HepG2 (cell line): ENCODE data around the gene E2F1. TPM values are rescaled to one million over a fixed set of nuclear protein-coding genes. Genes with fewer than 3 reads are reported as not detected.

Experiments used
- CBX2 ChIP-seq, 2 experiments: fragments of 200-600 bp in 1 of 2; sonication (generic); formaldehyde crosslinking in 1 of 2; IDR thresholded peaks; 2 replicates each; pipeline versions ENCODE4 v1.7.0 to v1.8.1; 2018 to 2022; ENCODE audit warnings: low read depth in 2 of 2, low read length in 1 of 2, mild to moderate bottlenecking in 1 of 2, missing genetic modification reagents in 1 of 2
- CCAR2 ChIP-seq: fragments of 200-400 bp; formaldehyde crosslinking; optimal IDR thresholded peaks from 2 replicates; pipeline ENCODE3; 2018; ENCODE audit warnings: low read depth, mild to moderate bottlenecking, low read length, moderate library complexity
- KDM5B ChIP-seq: sonication (generic); formaldehyde crosslinking; IDR thresholded peaks from 2 replicates; pipeline ENCODE4 v1.4.0; 2020; ENCODE audit warnings: missing genetic modification reagents, mild to moderate bottlenecking, borderline replicate concordance
- KMT2A ChIP-seq: sonication (generic); formaldehyde crosslinking; IDR thresholded peaks from 2 replicates; pipeline ENCODE4 v1.4.0; 2020; ENCODE audit warnings: missing genetic modification reagents
- MED1 ChIP-seq: sonication (generic); formaldehyde crosslinking; IDR thresholded peaks from 2 replicates; pipeline ENCODE4 v1.4.0; 2020; ENCODE audit warnings: missing genetic modification reagents
- NFRKB ChIP-seq: fragments of 450-650 bp; IDR thresholded peaks from 2 replicates; pipeline ENCODE4 v1.6.1; 2017
- NPAS2 ChIP-seq: sonication (generic); formaldehyde crosslinking; IDR thresholded peaks from 2 replicates; pipeline ENCODE4 v1.8.0; 2022; ENCODE audit warnings: mild to moderate bottlenecking, missing genetic modification reagents, borderline replicate concordance
- POGZ ChIP-seq: sonication (generic); formaldehyde crosslinking; IDR thresholded peaks from 2 replicates; pipeline ENCODE4 v1.4.0; 2020; ENCODE audit warnings: mild to moderate bottlenecking, missing genetic modification reagents
- POLR2AphosphoS5 ChIP-seq: IDR thresholded peaks from 2 replicates; pipeline ENCODE4 v1.6.1; 2012; ENCODE audit warnings: low read depth, low read length
- RCOR2 ChIP-seq: IDR thresholded peaks from 2 replicates; pipeline ENCODE4 v1.6.1; 2016; ENCODE audit warnings: missing biosample characterization, missing genetic modification reagents
- RFX1 ChIP-seq: fragments of 450-650 bp; IDR thresholded peaks from 2 replicates; pipeline ENCODE4 v1.6.1; 2017
- RORA ChIP-seq: sonication (generic); formaldehyde crosslinking; IDR thresholded peaks from 2 replicates; pipeline ENCODE4 v1.5.0; 2020; ENCODE audit warnings: mild to moderate bottlenecking, missing genetic modification reagents, moderate library complexity
- SALL1 ChIP-seq: sonication (generic); formaldehyde crosslinking; IDR thresholded peaks from 2 replicates; pipeline ENCODE4 v1.8.0; 2022; ENCODE audit warnings: mild to moderate bottlenecking, missing genetic modification reagents
- TCF7 ChIP-seq: sonication (generic); IDR thresholded peaks from 2 replicates; pipeline ENCODE4 v1.6.1; 2016; ENCODE audit warnings: antibody characterized with exemption, low read depth
- ZNF12 ChIP-seq: sonication (generic); formaldehyde crosslinking; IDR thresholded peaks from 2 replicates; pipeline ENCODE4 v1.5.0; 2020; ENCODE audit warnings: missing genetic modification reagents
- ZNF160 ChIP-seq: sonication (generic); formaldehyde crosslinking; IDR thresholded peaks from 2 replicates; pipeline ENCODE4 v1.8.0; 2022; ENCODE audit warnings: mild to moderate bottlenecking, inconsistent platforms, missing genetic modification reagents
- ZNF292 ChIP-seq: sonication (generic); formaldehyde crosslinking; IDR thresholded peaks from 2 replicates; pipeline ENCODE4 v1.8.1; 2022; ENCODE audit warnings: mild to moderate bottlenecking, low read depth, missing genetic modification reagents, borderline replicate concordance
- ZNF333 ChIP-seq: sonication (generic); formaldehyde crosslinking; IDR thresholded peaks from 2 replicates; pipeline ENCODE4 v1.4.0; 2020; ENCODE audit warnings: mild to moderate bottlenecking, missing genetic modification reagents, borderline replicate concordance
- ZNF678 ChIP-seq: sonication (generic); formaldehyde crosslinking; IDR thresholded peaks from 2 replicates; pipeline ENCODE4 v1.4.0; 2020; ENCODE audit warnings: mild to moderate bottlenecking, missing genetic modification reagents
- polyA plus RNA-seq, 8 experiments: library from polyadenylated mRNA; depleted of rRNA in 3 of 8; stranded (reverse) in 7 of 8; unstranded in 1 of 8; fragments of >200 nt; fragmentation: Illumina TruSeq in 4 of 8; extraction: Trizol in 4 of 8; gene quantifications; 2 replicates each; pipeline versions ENCODE4 v1.2.1 to v1.2.3, GENCODE V29; 2011 to 2016; ENCODE audit warnings: low read depth in 4 of 8, missing spikeins in 1 of 8, mixed read lengths in 1 of 8; ENCODE audit not compliant: insufficient read depth in 1 of 8
- total RNA-seq, 5 experiments: library from RNA; depleted of rRNA; stranded (reverse); fragments of >200 nt; fragmentation: Illumina TruSeq; extraction: Trizol; gene quantifications; 2 replicates each; pipeline ENCODE4 v1.2.3, GENCODE V29; 2016; ENCODE audit warnings: low read depth in 1 of 5
- TF ChIP-seq, protein P1 (sequence below): sonication (generic); formaldehyde crosslinking; IDR thresholded peaks from 2 replicates; pipeline ENCODE4 v1.5.0; 2020; ENCODE audit warnings: missing genetic modification reagents
- TF ChIP-seq, protein P2 (sequence below): sonication (generic); formaldehyde crosslinking; IDR thresholded peaks from 2 replicates; pipeline ENCODE4 v1.4.0; 2020; ENCODE audit warnings: missing genetic modification reagents, low read depth, mild to moderate bottlenecking, borderline replicate concordance
- TF ChIP-seq, protein P3 (sequence below): IDR thresholded peaks from 2 replicates; pipeline ENCODE4 v1.6.1; 2016; ENCODE audit warnings: missing genetic modification reagents, missing compliant biosample characterization
- TF ChIP-seq, protein P4 (sequence below): sonication (generic); formaldehyde crosslinking; IDR thresholded peaks from 2 replicates; pipeline ENCODE4 v1.5.0; 2020; ENCODE audit warnings: mild to moderate bottlenecking, missing genetic modification reagents
- TF ChIP-seq, protein P5 (sequence below): IDR thresholded peaks from 2 replicates; pipeline ENCODE4 v1.6.1; 2012; ENCODE audit warnings: inconsistent platforms
- TF ChIP-seq, protein P6 (sequence below): IDR thresholded peaks from 2 replicates; pipeline ENCODE4 v1.6.1; 2016; ENCODE audit warnings: low read depth, control low read depth

The E2F1 gene
- total and polyA plus RNA-seq, 2 of the 13 experiments (the other 11 are each of a cell fraction or from before 2014, with no cell fraction given), result 25.5 to 39.4 TPM

DNA sequence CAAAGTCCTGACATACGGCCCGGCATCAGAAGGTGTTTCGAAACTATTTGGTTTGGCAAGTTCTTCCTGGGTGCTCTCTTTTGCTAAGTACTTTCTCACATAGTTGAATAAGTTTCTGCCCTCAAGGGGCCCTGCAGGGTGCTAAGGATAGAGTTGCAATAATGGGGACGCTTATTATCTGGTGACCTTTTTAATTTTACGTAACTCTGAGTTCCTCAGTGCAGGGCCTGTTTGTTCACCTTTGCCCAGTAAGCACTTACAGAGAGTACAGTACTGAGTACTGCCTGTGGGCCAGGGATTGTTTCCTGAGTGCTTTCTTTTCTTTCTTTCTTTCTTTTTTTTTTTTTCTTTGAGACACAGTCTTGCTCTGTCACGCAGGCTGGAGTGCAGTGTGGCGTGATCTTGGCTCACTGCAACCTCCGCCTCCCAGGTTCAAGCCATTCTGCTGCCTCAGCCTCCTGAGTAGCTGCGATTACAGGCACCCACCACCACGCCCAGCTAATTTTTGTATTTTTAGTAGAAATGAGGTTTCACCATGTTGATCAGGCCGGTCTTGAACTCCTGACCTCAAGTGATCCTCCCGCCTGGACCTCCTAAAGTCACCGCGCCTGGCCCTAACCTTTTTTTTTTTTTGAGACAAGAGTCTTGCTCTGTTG is 38.4 kb upstream of the E2F1 start (continued):
- TF ChIP-seq SALL1 (CRISPR knock-in tag) (0 out of 2 replicates have a peak, but pooled peaks have one; percentile 37), POGZ (CRISPR knock-in tag) (peak; percentile 28), KMT2A (CRISPR knock-in tag) (peak; percentile 67), ZNF678 (CRISPR knock-in tag) (no peak), ZNF160 (CRISPR knock-in tag) (no peak), ZNF12 (CRISPR knock-in tag) (no peak), ZNF333 (CRISPR knock-in tag) (no peak), TCF7 (peak; percentile 66), NFRKB (no peak), CCAR2 (no peak), RORA (CRISPR knock-in tag) (no peak), POLR2AphosphoS5 (no peak), NPAS2 (CRISPR knock-in tag) (no peak), ZNF292 (CRISPR knock-in tag) (peak; percentile 40), RFX1 (no peak), KDM5B (CRISPR knock-in tag) (no peak), CBX2 (IDR thresholded peaks at IDR 0.05; ENCODE audit: low read depth, low read length) (no peak), CBX2 (CRISPR knock-in tag; IDR thresholded peaks at IDR 0.05; ENCODE audit: low read depth) (no peak), RCOR2 (peak; percentile 55), MED1 (CRISPR knock-in tag) (peak; percentile 68; the same call in 1 of the 2 replicates)
- TF ChIP-seq, protein P1, sequence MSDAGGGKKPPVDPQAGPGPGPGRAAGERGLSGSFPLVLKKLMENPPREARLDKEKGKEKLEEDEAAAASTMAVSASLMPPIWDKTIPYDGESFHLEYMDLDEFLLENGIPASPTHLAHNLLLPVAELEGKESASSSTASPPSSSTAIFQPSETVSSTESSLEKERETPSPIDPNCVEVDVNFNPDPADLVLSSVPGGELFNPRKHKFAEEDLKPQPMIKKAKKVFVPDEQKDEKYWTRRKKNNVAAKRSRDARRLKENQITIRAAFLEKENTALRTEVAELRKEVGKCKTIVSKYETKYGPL (CRISPR knock-in tag), result peak; percentile 77; the same call in 1 of the 2 replicates
- TF ChIP-seq, protein P2, sequence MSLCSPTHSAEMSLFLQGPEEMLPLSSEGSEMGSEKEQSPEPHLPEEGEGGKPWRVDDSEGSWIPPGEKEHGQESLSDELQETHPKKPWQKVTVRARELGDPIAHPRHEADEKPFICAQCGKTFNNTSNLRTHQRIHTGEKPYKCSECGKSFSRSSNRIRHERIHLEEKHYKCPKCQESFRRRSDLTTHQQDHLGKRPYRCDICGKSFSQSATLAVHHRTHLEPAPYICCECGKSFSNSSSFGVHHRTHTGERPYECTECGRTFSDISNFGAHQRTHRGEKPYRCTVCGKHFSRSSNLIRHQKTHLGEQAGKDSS (CRISPR knock-in tag), result no peak
- TF ChIP-seq, protein P3, sequence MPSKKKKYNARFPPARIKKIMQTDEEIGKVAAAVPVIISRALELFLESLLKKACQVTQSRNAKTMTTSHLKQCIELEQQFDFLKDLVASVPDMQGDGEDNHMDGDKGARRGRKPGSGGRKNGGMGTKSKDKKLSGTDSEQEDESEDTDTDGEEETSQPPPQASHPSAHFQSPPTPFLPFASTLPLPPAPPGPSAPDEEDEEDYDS (CRISPR knock-in tag), result peak; percentile 35; the same call in 1 of the 2 replicates
- TF ChIP-seq, protein P4, sequence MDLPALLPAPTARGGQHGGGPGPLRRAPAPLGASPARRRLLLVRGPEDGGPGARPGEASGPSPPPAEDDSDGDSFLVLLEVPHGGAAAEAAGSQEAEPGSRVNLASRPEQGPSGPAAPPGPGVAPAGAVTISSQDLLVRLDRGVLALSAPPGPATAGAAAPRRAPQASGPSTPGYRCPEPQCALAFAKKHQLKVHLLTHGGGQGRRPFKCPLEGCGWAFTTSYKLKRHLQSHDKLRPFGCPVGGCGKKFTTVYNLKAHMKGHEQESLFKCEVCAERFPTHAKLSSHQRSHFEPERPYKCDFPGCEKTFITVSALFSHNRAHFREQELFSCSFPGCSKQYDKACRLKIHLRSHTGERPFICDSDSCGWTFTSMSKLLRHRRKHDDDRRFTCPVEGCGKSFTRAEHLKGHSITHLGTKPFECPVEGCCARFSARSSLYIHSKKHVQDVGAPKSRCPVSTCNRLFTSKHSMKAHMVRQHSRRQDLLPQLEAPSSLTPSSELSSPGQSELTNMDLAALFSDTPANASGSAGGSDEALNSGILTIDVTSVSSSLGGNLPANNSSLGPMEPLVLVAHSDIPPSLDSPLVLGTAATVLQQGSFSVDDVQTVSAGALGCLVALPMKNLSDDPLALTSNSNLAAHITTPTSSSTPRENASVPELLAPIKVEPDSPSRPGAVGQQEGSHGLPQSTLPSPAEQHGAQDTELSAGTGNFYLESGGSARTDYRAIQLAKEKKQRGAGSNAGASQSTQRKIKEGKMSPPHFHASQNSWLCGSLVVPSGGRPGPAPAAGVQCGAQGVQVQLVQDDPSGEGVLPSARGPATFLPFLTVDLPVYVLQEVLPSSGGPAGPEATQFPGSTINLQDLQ (CRISPR knock-in tag), result no peak
- TF ChIP-seq, protein P5, sequence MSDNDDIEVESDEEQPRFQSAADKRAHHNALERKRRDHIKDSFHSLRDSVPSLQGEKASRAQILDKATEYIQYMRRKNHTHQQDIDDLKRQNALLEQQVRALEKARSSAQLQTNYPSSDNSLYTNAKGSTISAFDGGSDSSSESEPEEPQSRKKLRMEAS, result 0 out of 2 replicates have a peak, but pooled peaks have one; percentile 19
- TF ChIP-seq, protein P6, sequence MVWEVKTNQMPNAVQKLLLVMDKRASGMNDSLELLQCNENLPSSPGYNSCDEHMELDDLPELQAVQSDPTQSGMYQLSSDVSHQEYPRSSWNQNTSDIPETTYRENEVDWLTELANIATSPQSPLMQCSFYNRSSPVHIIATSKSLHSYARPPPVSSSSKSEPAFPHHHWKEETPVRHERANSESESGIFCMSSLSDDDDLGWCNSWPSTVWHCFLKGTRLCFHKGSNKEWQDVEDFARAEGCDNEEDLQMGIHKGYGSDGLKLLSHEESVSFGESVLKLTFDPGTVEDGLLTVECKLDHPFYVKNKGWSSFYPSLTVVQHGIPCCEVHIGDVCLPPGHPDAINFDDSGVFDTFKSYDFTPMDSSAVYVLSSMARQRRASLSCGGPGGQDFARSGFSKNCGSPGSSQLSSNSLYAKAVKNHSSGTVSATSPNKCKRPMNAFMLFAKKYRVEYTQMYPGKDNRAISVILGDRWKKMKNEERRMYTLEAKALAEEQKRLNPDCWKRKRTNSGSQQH, result no peak; the same call in 1 of the 2 replicates
